ENCODE results near the gene KCNIP3. TPM values are rescaled to one million over a fixed set of nuclear protein-coding genes. Genes with fewer than 3 reads are reported as not detected.

KCNIP3 gene
- total and polyA plus RNA-seq, 9 of the 15 experiments (the other 6 are each of a cell fraction or from before 2014, with no cell fraction given): 0.04 TPM; not detected in 8

DNA sequence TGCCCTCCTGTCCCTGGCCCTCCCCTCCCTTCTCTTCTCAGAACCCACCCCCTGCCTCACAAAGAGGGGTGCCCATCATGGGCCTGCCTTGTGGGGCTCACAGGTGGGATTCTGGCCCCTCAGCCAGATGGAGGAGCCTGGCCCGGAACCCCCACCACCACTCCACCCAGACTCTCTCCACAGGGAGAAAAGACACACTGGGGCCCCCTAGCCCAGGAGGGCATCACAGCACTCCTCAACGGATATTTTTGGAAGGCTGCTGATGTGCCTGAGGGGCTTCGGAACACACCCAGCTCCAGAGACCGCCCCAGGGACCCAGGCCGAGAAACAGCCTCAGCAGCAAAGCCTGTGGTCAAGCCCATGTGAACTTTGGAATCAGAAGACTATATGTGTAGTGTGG, 9.9 kb downstream of the KCNIP3 start:
- peaks cover 10 to 60% of the 10 kb centered on the region in 2 experiments for H3K27me3 ChIP-seq (ENCODE audit: control insufficient read depth in 2 of 2, insufficient read depth in 2 of 2, low read length in 2 of 2)
- no peak overlapping the region for H2AFZ ChIP-seq (ENCODE audit: low read depth, low read length)
- CTCF ChIA-PET (ENCODE audit: low intra/inter-chr PET ratio): no interaction called here
- POLR2A ChIA-PET: no interaction called here
- ATAC-seq (no peak), DNase-seq (ENCODE audit: extremely low read depth in 1 of 4, low spot score in 3 of 4) (no peak), FAIRE-seq (no peak)
- BruUV-seq (replicated peaks): no TSS peak
- peaks cover 8% of the 10 kb centered on the region; the same call in 1 of the 2 replicates for H4K20me1 ChIP-seq (replicated peaks; ENCODE audit: control insufficient read depth, insufficient read depth, low read length)
- H3K4me1 ChIP-seq (replicated peaks in 1 of 2; ENCODE audit: control insufficient read depth in 2 of 2, insufficient read depth in 2 of 2, low read length in 2 of 2): no peaks in the 10 kb centered on the region; a peak in 1 of 5 replicates
- H3K9ac ChIP-seq (ENCODE audit: insufficient read depth in 1 of 2, low read depth in 2 of 2, low read length in 2 of 2): no peak overlapping the region
- H3K27ac ChIP-seq (ENCODE audit: extremely low read depth, low read depth, low read length): no peak overlapping the region
- no peak overlapping the region for H3K4me3 ChIP-seq
- 8% methylated on average over 4 of the region's 5 CpGs for WGBS (ENCODE audit: insufficient coverage, low coverage, missing lambda C conversion rate)
- no peaks in the 10 kb centered on the region for H3K9me1 ChIP-seq (ENCODE audit: control insufficient read depth, insufficient read depth, low read length)
- H3K36me3 ChIP-seq (ENCODE audit: control insufficient read depth, insufficient read depth, low read length): no peaks in the 10 kb centered on the region
- H3K79me2 ChIP-seq (ENCODE audit: control insufficient read depth, insufficient read depth, low read length): no peaks in the 10 kb centered on the region
- intact Hi-C loops (cut with micrococcal nuclease): no loop called here
- H3K9me3 ChIP-seq (replicated peaks; ENCODE audit: control insufficient read depth, insufficient read depth, low read depth, low read length): no peaks in the 10 kb centered on the region
- in situ Hi-C loops (cut with MboI): no loop called here
- H3K4me2 ChIP-seq (ENCODE audit: insufficient read depth, low read length): no peak overlapping the region
- TF ChIP-seq BCL6 (CRISPR knock-in tag; IDR thresholded peaks at IDR 0.05) (no peak), ZKSCAN1 (IDR thresholded peaks at IDR 0.05; ENCODE audit: low read depth, low read length) (no peak), PTRF (tag; IDR thresholded peaks at IDR 0.05) (no peak)
- TF ChIP-seq, protein P1, sequence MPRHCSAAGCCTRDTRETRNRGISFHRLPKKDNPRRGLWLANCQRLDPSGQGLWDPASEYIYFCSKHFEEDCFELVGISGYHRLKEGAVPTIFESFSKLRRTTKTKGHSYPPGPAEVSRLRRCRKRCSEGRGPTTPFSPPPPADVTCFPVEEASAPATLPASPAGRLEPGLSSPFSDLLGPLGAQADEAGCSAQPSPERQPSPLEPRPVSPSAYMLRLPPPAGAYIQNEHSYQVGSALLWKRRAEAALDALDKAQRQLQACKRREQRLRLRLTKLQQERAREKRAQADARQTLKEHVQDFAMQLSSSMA (CRISPR knock-in tag; IDR thresholded peaks at IDR 0.05): no peak
- TF ChIP-seq, protein P2, sequence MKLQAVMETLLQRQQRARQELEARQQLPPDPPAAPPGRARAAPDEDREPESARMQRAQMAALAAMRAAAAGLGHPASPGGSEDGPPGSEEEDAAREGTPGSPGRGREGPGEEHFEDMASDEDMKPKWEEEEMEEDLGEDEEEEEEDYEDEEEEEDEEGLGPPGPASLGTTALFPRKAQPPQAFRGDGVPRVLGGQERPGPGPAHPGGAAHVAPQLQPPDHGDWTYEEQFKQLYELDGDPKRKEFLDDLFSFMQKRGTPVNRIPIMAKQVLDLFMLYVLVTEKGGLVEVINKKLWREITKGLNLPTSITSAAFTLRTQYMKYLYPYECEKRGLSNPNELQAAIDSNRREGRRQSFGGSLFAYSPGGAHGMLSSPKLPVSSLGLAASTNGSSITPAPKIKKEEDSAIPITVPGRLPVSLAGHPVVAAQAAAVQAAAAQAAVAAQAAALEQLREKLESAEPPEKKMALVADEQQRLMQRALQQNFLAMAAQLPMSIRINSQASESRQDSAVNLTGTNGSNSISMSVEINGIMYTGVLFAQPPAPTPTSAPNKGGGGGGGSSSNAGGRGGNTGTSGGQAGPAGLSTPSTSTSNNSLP (IDR thresholded peaks at IDR 0.05; ENCODE audit: borderline replicate concordance, low read depth, low read length): no peak

Measured in K562 (cell line).